ENCODE data around the gene SMIM22.

The SMIM22 gene

DNA sequence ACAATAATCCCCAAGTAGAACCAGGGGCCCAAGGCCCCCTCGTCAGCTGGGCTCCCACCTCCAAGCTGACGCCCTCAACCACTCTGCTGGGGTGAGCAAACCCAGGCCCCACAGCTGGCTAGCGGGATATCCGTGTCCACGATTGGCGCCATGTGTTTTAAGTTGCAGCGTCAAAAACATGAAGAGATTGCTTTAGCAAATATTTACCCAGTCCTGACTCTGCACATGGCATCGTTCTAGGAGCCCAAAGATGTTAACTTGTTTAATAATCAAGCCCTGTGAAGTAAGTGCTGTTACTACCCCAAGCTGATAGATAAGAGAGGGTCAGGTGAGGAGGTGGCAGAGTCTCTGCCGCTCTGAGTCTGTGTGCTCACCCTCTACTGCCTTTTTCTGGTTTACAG, 6.7 kb upstream of the SMIM22 start:
- no peak overlapping the region for H3K4me3 ChIP-seq (ENCODE audit: insufficient read depth, low read length, poor library complexity, severe bottlenecking)
- H4K20me1 ChIP-seq (ENCODE audit: low read depth, low read length): no peaks in the 10 kb centered on the region
- no peaks in the 10 kb centered on the region for H3K27me3 ChIP-seq (ENCODE audit: low read length)
- TF ChIP-seq EZH2phosphoT487 (conservative IDR thresholded peaks at IDR 0.05; ENCODE audit: low read length) (no peak), CTCF (IDR thresholded peaks at IDR 0.05; ENCODE audit: insufficient read depth, low read length, poor library complexity, severe bottlenecking) (no peak)
- no peaks in the 10 kb centered on the region for H3K79me2 ChIP-seq (ENCODE audit: insufficient read depth, low read length)
- H3K9ac ChIP-seq (ENCODE audit: low read length): no peak overlapping the region
- H2AFZ ChIP-seq (ENCODE audit: low read depth, low read length, severe bottlenecking): no peak overlapping the region
- no peaks in the 10 kb centered on the region for H3K9me2 ChIP-seq (replicated peaks; ENCODE audit: insufficient read depth, low read length)
- H3K27ac ChIP-seq (ENCODE audit: low read depth, low read length): no peak overlapping the region
- no peak overlapping the region for H3K4me2 ChIP-seq (ENCODE audit: low read depth, low read length, poor library complexity, severe bottlenecking)
- H3F3A ChIP-seq (ENCODE audit: insufficient read depth): no peaks in the 10 kb centered on the region
- no peaks in the 10 kb centered on the region for H3K9me3 ChIP-seq (ENCODE audit: insufficient read depth, low read length)
- no peaks in the 10 kb centered on the region for H3K36me3 ChIP-seq (ENCODE audit: low read length)

DNA sequence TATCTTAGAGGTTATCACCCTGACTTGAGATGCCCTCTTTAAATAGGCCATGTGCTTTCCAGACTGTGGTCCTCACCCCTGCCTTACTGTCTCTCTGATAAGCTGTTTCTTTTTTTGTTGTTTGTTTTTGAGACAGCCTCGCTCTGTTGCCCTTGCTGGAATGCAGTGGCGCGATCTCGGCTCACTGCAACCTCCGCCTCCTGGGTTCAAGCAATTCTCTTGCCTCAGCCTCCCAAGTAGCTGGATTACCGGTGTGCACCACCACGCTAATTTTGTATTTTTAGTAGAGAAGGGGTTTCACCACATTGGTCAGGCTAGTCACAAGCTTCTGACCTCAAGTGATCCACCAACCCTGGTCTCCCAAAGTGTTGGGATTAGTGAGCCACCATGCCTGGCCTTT, 6.3 kb upstream of the SMIM22 start:
- no peaks in the 10 kb centered on the region for H4K20me1 ChIP-seq (ENCODE audit: low read depth, low read length)
- H3K9ac ChIP-seq (ENCODE audit: low read length): no peak overlapping the region
- H3K27ac ChIP-seq (ENCODE audit: low read depth, low read length): no peak overlapping the region
- no peaks in the 10 kb centered on the region for H3K79me2 ChIP-seq (ENCODE audit: insufficient read depth, low read length)
- no peak overlapping the region for H3K4me3 ChIP-seq (ENCODE audit: insufficient read depth, low read length, poor library complexity, severe bottlenecking)
- no peak overlapping the region for H3K4me2 ChIP-seq (ENCODE audit: low read depth, low read length, poor library complexity, severe bottlenecking)
- no peaks in the 10 kb centered on the region for H3K9me3 ChIP-seq (ENCODE audit: insufficient read depth, low read length)
- no peaks in the 10 kb centered on the region for H3F3A ChIP-seq (ENCODE audit: insufficient read depth)
- no peak for TF ChIP-seq CTCF (IDR thresholded peaks at IDR 0.05; ENCODE audit: insufficient read depth, low read length, poor library complexity, severe bottlenecking)
- no peak for TF ChIP-seq EZH2phosphoT487 (conservative IDR thresholded peaks at IDR 0.05; ENCODE audit: low read length)
- no peaks in the 10 kb centered on the region for H3K27me3 ChIP-seq (ENCODE audit: low read length)
- no peak overlapping the region for H2AFZ ChIP-seq (ENCODE audit: low read depth, low read length, severe bottlenecking)
- H3K36me3 ChIP-seq (ENCODE audit: low read length): no peaks in the 10 kb centered on the region
- H3K9me2 ChIP-seq (replicated peaks; ENCODE audit: insufficient read depth, low read length): no peaks in the 10 kb centered on the region

- H3K27me3 ChIP-seq (ENCODE audit: low read length): no peaks in the 10 kb centered on the region
- H3K4me3 ChIP-seq (ENCODE audit: insufficient read depth, low read length, poor library complexity, severe bottlenecking): no peak overlapping the region
- no peak overlapping the region for H2AFZ ChIP-seq (ENCODE audit: low read depth, low read length, severe bottlenecking)
- no peak overlapping the region for H3K9ac ChIP-seq (ENCODE audit: low read length)
- no peak overlapping the region for H3K4me2 ChIP-seq (ENCODE audit: low read depth, low read length, poor library complexity, severe bottlenecking)
- H3K36me3 ChIP-seq (ENCODE audit: low read length): no peaks in the 10 kb centered on the region
- TF ChIP-seq EZH2phosphoT487 (conservative IDR thresholded peaks at IDR 0.05; ENCODE audit: low read length): no peak
- no peak for TF ChIP-seq CTCF (IDR thresholded peaks at IDR 0.05; ENCODE audit: insufficient read depth, low read length, poor library complexity, severe bottlenecking)
- H3K79me2 ChIP-seq (ENCODE audit: insufficient read depth, low read length): no peaks in the 10 kb centered on the region
- no peak overlapping the region for H3K27ac ChIP-seq (ENCODE audit: low read depth, low read length)
- no peaks in the 10 kb centered on the region for H4K20me1 ChIP-seq (ENCODE audit: low read depth, low read length)
- no peaks in the 10 kb centered on the region for H3K9me2 ChIP-seq (replicated peaks; ENCODE audit: insufficient read depth, low read length)
- no peaks in the 10 kb centered on the region for H3K9me3 ChIP-seq (ENCODE audit: insufficient read depth, low read length)
- no peaks in the 10 kb centered on the region for H3F3A ChIP-seq (ENCODE audit: insufficient read depth)
These were observed 4.9 kb upstream of the SMIM22 start for GRCh38 chr16:4790261-4790660.

DNA sequence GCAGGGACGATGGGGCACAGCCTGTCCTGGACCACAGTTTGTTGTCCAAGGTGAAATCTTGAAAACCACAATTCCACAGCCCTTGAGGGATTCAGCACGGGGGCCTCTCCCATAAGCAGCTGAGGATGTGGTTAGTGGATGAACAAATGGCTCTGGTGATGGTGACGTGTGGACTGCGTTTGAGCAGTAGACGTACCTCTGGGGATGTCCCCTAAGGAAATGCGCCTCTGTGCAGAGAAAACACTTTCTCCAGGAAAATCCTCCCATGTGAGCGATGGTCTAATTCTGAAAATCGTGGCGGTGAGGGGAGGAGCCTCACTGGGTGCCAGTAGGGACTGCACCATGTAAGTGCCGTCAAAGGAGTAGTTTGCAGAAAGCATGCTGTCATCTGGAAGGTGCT, 4.3 kb upstream of the SMIM22 start:
- H3K9me2 ChIP-seq (replicated peaks; ENCODE audit: insufficient read depth, low read length): no peaks in the 10 kb centered on the region
- H3K79me2 ChIP-seq (ENCODE audit: insufficient read depth, low read length): no peaks in the 10 kb centered on the region
- H3K4me3 ChIP-seq (ENCODE audit: insufficient read depth, low read length, poor library complexity, severe bottlenecking): no peak overlapping the region
- H4K20me1 ChIP-seq (ENCODE audit: low read depth, low read length): no peaks in the 10 kb centered on the region
- no peak for TF ChIP-seq EZH2phosphoT487 (conservative IDR thresholded peaks at IDR 0.05; ENCODE audit: low read length)
- TF ChIP-seq CTCF (IDR thresholded peaks at IDR 0.05; ENCODE audit: insufficient read depth, low read length, poor library complexity, severe bottlenecking): no peak
- no peak overlapping the region for H3K27ac ChIP-seq (ENCODE audit: low read depth, low read length)
- H3K27me3 ChIP-seq (ENCODE audit: low read length): no peaks in the 10 kb centered on the region
- no peaks in the 10 kb centered on the region for H3K36me3 ChIP-seq (ENCODE audit: low read length)
- no peak overlapping the region for H2AFZ ChIP-seq (ENCODE audit: low read depth, low read length, severe bottlenecking)
- H3K9me3 ChIP-seq (ENCODE audit: insufficient read depth, low read length): no peaks in the 10 kb centered on the region
- H3K9ac ChIP-seq (ENCODE audit: low read length): no peak overlapping the region
- H3K4me2 ChIP-seq (ENCODE audit: low read depth, low read length, poor library complexity, severe bottlenecking): no peak overlapping the region
- H3F3A ChIP-seq (ENCODE audit: insufficient read depth): no peaks in the 10 kb centered on the region

Data from SU-DHL-6 (cell line).